Skeletal muscle satellite cell (primary cell): ENCODE results near the gene TMEM184B. TPM values are rescaled to one million over a fixed set of nuclear protein-coding genes. Genes with fewer than 3 reads are reported as not detected.

Experiments
- H3K27me3 ChIP-seq: 2 replicates; pipeline ENCODE4 v1.7.0; 2013; ENCODE audit warnings: low read length; ENCODE audit not compliant: control insufficient read depth, insufficient read depth
- H3K36me3 ChIP-seq: 2 replicates; pipeline ENCODE4 v1.7.0; 2013; ENCODE audit warnings: mild to moderate bottlenecking, control low read depth, low read length; ENCODE audit not compliant: insufficient read depth
- H3K4me1 ChIP-seq: 2 replicates; pipeline ENCODE4 v1.7.0; 2013; ENCODE audit warnings: low read length; ENCODE audit not compliant: control insufficient read depth, insufficient read depth
- H3K4me2 ChIP-seq: 2 replicates; pipeline ENCODE4 v1.7.0; 2013; ENCODE audit warnings: mild to moderate bottlenecking, low read length
- H3K4me3 ChIP-seq: 2 replicates; pipeline ENCODE4 v1.7.0; 2013; ENCODE audit warnings: low read length
- H3K9ac ChIP-seq: 2 replicates; pipeline ENCODE4 v1.7.0; 2013; ENCODE audit warnings: mild to moderate bottlenecking, low read depth, low read length, moderate library complexity
- H3K9me3 ChIP-seq: replicated peaks from 2 replicates; pipeline ENCODE4 v1.7.0; 2013; ENCODE audit warnings: mild to moderate bottlenecking, control low read depth, low read length
- total RNA-seq: library from RNA; depleted of rRNA; stranded (reverse); fragments of >200 nt; gene quantifications from 2 replicates; pipeline ENCODE4 v1.2.3, GENCODE V29; 2012; rRNA removed

Gene TMEM184B
- total RNA-seq, result 33.0 and 43.7 TPM in 2 replicates

DNA sequence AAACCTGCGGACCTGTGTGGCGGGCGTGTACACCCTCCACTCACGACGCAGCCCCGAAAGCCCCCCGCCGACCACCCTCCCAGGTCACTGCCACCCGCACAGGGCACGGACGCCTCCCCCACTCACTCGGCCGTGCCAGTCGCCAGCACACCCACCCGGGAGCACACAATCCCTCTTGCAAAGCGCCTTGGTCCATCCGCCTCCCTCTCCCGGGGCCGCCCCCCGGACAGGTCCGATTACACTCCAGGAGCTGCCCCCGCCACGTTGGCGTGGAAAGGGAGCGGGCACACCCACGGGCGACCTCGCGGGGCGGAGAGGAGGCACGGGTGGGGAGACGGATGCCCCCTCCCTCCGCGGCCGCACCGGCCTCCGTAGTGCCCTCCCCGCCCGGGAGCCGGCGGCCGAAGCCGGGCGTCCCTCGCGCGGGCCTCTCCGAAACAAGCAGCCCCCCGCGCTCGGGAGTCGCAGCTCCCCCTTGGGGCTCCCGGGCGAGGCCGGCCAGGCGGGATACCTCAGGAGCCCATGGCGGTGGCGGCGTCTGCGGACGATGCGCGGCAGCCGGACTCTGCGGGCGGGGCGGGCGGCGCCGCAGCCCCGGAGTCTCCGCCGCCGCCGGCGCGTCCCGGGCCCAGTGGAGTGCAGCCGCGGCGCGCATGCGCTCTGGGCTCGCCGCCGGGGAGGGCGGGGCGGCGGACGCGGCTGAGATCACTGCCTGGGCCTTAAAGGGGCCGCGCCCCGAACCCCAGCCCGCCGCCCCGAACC lies at the start of gene TMEM184B:
TMEM184B (minus strand) TSS at position 638 of the 762 bp plus-strand sequence. CDS start 25,049 bp downstream, outside the sequence.
- Histone ChIP-seq H3K9me3 (no peaks in the 10 kb centered on the region), H3K4me2 (peak within 1 kb of the TSS; percentile 95), H3K4me3 (peak within 1 kb of the TSS; percentile 98), H3K36me3 (peaks cover 16% of the 10 kb centered on the region), H3K27me3 (no peaks in the 10 kb centered on the region), H3K4me1 (peaks cover 34% of the 10 kb centered on the region), H3K9ac (peak within 1 kb of the TSS; percentile 92)

DNA sequence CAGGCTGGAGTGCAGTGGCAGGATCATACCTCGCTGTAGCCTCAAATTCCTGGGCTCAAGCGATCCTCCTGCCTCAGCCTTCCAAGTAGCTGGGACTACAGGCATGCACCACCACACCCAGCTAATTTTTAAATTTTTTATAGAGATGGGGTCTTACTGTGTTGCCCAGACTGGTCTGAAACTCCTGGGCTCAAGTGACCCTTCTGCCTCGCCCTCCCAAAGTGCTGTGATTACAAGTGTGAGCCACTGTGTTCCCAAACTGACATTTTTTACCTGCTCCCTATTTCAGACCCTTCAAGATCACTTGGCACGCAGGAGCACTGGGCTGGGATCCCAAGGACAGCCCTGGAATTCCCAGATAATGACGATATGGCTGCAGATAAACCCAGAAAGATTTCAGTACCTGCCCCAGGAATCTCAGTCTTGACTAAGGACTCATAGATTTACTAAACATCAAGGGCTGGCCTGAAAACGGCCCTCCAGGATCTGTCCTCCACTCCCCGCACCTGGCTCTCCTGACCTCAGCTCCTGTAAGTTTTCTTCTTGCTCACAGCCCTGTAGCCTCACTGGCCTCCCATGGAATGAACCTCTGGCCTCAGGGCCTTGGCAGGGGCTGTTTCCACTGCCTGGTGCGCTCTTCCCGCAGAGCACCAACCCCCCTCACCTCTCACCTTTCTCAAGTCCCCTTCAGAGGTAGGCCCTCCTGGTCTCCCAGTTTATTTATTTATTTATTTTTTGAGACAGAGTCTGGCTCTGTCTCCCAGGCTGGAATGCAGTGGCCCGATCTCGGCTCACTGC lies 48.0 kb upstream of the TMEM184B start:
- Histone ChIP-seq H3K4me2 (no peak overlapping the region), H3K27me3 (no peaks in the 10 kb centered on the region), H3K4me1 (peaks cover 17% of the 10 kb centered on the region), H3K9me3 (no peaks in the 10 kb centered on the region), H3K4me3 (no peak overlapping the region), H3K9ac (no peak overlapping the region), H3K36me3 (no peaks in the 10 kb centered on the region)

DNA sequence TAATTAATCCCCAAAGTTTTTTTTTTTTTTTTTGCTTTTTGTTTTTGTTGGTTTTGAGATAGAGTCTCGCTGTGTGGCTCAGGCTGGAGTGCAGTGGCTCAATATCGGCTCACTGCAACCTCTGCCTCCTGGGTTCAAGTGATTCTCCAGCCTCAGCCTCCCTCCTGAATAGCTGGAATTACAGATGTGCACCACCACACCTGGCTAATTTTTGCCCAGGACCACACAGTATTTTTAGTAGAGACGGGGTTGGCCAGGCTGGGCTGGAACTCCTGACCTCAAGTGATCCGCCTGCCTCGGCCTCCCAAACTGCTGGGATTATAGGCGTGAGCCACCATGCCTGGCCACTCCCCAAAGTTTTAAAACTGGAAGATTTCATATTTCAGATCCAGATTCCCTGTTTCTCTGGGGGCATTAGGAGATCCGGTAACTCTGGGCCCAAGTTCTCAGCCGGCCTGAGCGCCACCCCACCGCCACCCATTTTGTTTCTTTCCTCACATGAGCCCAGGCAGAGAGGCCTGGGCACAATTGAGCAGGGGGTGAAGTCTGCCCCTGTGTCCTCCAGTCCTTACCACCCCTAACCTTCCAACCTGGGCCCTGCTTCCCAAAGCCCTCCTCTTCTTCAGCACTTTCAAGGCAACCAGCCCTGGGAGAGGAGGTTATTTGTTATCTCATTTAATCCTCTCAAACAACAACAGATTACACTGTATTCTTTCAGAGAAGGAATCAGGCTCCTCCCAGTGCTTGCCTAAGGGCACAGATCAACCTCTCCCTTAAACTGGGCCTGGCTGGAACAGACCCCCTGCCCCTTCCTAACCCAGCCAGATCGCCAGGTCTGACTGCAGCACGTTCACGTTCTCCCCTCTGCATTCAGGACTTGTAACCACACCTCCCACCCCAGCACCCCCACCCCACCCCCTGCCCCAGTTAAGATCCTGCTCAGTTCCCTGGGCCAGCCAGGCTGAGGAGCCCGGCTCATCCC lies 46.3 kb upstream of the TMEM184B start:
- no peaks in the 10 kb centered on the region for H3K27me3 ChIP-seq
- H3K9me3 ChIP-seq, result no peaks in the 10 kb centered on the region
- H3K36me3 ChIP-seq, result no peaks in the 10 kb centered on the region
- H3K4me3 ChIP-seq, result no peak overlapping the region
- peaks cover 30% of the 10 kb centered on the region for H3K4me1 ChIP-seq
- H3K4me2 ChIP-seq, result peak overlapping the region; percentile 94
- H3K9ac ChIP-seq, result peak overlapping the region; percentile 85

DNA sequence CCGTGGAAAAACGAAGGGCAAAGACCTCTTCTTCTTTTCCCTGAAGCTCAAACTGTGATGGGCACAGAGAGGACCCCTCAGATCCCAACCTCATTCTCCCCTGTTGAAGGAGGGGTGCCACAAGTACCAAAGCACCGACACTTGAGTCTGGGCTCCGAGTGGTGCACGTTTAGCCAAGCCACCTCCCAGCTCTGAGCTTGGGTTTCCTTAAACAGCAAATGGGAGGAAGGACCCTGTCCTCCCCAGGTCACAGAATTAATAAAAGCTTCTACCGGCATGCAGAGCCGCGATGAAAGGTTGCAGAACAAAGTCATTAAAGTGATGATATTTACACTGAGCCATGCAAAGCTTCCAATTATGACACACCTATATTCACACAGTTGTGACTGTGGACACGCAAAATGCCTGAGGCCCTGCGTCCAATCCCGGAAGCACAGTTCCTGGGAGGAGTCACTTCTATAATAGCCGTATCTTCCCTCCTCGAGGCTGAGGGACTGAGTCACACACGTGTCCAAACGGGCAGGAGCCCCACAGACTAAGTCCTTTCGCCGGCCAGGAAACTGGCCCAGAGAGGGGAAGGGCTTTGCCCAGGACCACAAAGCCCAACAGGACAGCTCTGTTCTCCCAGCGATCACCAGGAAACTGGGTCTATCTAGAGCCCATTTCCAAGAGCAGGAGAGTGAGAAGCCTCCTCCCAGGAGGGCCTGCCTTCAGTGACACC lies 45.3 kb upstream of the TMEM184B start:
- H3K9me3 ChIP-seq, result no peaks in the 10 kb centered on the region
- H3K4me1 ChIP-seq, result peaks cover 39% of the 10 kb centered on the region
- H3K9ac ChIP-seq, result peak overlapping the region; percentile 85
- no peaks in the 10 kb centered on the region for H3K27me3 ChIP-seq
- peak overlapping the region; percentile 94 for H3K4me2 ChIP-seq
- peaks cover 5% of the 10 kb centered on the region for H3K36me3 ChIP-seq
- peak overlapping the region; percentile 71 for H3K4me3 ChIP-seq

DNA sequence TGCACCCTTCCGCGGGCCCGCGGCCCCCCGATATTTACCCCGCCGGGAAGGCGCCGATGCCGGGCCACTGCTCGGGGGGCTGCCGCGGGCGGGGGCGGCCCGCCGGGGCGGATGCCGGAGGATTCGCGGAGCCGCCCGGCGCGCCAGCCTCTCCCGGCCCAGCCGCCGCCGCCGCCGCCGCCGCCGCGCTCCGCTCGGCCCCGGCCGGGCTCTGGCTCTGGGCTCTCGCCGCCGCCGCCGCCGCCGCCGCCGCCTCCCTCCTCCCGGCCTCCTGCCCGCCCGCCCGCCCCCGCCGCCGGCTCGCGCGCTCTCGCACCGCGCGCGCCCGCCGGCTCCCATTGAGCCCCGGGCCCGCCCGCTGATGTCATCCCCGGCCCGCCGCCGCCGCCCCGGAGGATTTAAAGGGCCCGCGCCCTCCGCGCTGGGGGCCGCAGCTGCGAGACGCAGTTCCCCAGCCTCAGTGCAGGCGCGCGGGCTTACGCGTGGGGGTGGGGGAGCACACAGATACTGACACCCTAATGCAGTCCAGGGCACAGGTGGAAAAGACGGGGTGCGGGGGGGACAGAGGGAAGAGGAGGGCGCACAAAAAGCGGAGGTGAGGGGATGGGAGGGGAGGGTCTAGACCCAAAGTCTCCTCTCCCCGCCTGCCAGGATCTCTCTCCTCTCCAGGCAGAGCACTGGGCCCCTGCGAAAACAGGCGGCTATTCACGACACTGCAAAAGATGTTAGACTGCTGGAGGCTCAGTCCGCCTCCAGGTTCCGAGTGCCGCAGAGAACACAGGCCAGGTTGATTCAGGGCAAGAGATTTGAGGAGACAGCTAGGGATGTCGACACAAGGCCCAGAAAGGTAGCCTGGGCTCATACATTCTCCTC lies 44.5 kb upstream of the TMEM184B start, which contains the start of gene CSNK1E:
CSNK1E (minus strand) TSS at position 312 of the 873 bp plus-strand sequence. CDS start 3,276 bp downstream, outside the sequence.
- peak within 1 kb of the TSS; percentile 75 for H3K4me3 ChIP-seq
- H3K4me2 ChIP-seq, result peak within 1 kb of the TSS; percentile 96
- peaks cover 47% of the 10 kb centered on the region for H3K4me1 ChIP-seq
- H3K36me3 ChIP-seq, result peaks cover 13% of the 10 kb centered on the region
- no peaks in the 10 kb centered on the region for H3K9me3 ChIP-seq
- H3K9ac ChIP-seq, result peak within 1 kb of the TSS; percentile 98
- H3K27me3 ChIP-seq, result no peaks in the 10 kb centered on the region

DNA sequence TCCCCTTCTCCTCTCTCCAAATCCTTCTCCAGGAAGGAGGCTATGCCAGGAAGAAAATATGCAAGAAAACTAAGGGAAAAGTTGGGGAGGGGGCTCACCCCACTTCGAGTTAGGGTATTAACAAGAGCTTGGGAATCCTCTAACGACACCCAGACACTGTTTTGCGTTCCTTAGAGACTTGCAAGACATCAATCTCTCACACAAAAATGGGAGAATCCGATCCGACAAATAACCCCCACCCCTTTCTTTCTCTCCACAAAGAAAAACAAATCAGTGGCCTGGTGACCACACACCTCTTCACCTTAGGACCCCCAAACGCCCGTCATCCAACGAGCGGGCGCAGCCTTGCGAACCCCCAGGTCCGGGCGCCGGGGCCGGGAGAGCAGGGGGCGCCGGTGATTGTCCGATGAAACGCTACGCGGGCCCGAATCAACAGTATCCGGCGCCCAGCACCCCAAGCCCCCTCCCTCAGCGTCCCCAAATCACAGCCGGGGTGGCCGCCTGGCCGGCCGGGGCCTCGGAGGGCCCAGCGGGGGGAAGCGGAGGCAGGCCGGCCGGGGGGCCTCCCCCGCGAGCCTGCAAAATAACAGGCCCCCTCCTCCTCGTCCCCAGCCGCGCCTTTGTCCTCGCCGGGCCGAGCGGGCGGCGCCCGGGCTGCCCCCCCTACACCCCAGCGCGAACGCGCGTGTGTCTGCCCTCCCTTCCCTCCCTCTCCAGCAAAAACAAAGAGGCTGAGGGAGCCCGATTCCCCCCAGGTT lies 43.7 kb upstream of the TMEM184B start:
- peaks cover 19% of the 10 kb centered on the region for H3K36me3 ChIP-seq
- H3K4me2 ChIP-seq, result peak overlapping the region; percentile 96
- peak overlapping the region; percentile 75 for H3K4me3 ChIP-seq
- H3K4me1 ChIP-seq, result peaks cover 55% of the 10 kb centered on the region
- H3K9ac ChIP-seq, result peak overlapping the region; percentile 98
- no peaks in the 10 kb centered on the region for H3K9me3 ChIP-seq
- H3K27me3 ChIP-seq, result no peaks in the 10 kb centered on the region

DNA sequence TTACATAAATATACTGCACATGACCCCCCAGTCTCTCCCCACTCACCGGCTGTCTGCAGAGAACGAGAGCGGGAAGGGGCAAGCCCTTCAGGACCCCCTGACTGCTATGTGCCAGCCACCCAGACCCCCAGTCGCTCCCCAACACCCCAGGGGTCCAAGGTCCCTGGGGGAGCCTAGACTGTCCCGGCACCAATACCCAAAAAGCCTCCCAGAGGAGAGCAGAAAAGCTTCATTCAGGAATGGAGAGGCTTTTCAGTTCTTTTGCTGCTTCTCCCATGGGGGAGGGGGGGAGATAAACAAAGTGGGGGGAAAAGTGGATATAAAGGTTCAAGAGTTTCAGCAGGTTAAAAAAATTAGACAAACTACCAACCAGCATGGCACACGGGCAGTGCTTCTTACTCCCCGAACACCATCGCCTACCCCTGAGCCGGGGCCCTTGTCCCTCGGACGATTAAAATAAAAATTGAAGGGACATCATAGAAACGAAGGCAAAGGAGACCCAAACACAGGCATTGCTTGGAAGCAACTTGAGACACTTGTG lies 43.1 kb upstream of the TMEM184B start:
- Histone ChIP-seq H3K4me3 (peak overlapping the region; percentile 75), H3K27me3 (no peaks in the 10 kb centered on the region), H3K36me3 (peaks cover 25% of the 10 kb centered on the region), H3K4me1 (peaks cover 62% of the 10 kb centered on the region), H3K4me2 (peak overlapping the region; percentile 96), H3K9ac (peak overlapping the region; percentile 98), H3K9me3 (no peaks in the 10 kb centered on the region)

DNA sequence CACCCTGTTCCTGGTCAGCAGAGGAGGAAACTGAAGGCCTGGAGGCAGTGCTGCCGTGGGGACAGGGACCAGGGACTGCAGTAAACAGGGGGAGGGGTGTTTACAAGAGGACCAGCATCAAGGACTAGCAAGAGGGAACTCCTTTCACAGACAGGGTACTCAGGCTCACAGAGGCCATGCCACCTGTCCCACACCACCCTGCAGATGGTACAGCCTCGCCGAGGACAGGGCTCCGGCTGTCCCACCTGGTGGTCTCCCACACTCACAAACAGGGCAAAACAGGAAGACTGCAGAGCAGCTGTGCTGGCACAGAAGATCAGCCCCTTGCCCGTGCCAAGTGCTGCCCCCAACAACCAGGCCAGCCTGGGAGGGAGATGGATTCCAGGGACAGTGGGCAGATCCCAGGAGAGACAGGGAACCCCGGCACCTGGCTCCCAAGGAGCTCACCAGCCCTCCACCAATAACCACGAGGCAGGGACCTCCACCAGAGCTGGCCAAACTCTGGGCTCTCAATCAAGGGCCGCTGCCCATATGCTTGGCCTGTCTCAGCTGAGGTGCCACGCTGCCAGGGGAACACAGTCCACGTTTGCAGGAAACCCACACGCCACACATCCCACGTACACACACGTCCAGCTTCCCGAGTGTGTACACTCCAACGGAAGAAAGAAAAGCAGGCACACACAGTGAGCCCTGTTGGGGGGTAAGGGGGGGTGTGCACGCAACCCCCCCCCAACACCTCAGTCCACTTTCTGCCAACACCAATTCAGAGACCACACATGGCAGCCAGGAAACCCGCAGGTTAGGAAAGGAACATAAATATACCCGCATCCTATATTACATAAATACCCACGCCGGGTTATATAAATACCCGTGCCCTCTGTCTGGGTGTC lies 42.4 kb upstream of the TMEM184B start:
- Histone ChIP-seq H3K4me3 (peak overlapping the region; percentile 75), H3K9ac (peak overlapping the region; percentile 98)

More for the DNA sequence above, 42.4 kb upstream of the TMEM184B start:
- H3K4me1 ChIP-seq, result peaks cover 69% of the 10 kb centered on the region
- H3K9me3 ChIP-seq, result no peaks in the 10 kb centered on the region
- H3K36me3 ChIP-seq, result peaks cover 32% of the 10 kb centered on the region
- H3K27me3 ChIP-seq, result no peaks in the 10 kb centered on the region
- peak overlapping the region; percentile 96 for H3K4me2 ChIP-seq
